Skin of body (tissue), 2 donors: ENCODE data around the gene BCR. TPM values are rescaled to one million over a fixed set of nuclear protein-coding genes. Genes with fewer than 3 reads are reported as not detected.
A peak's percentile ranks its signal among the peaks of the same experiment; 100 is the strongest.

ENCODE experiments used
- DNase-seq: peaks from one replicate; lab custom pipeline; 2025; lab: John Stamatoyannopoulos, UW
- total RNA-seq: library from RNA; depleted of rRNA; stranded (reverse); fragments of >200 nt; gene quantifications from one replicate; pipeline ENCODE4 v1.2.3, GENCODE V29; 2014

The BCR gene
- total RNA-seq, 1 donor from 2014 or later: 25.1 TPM

GRCh38 chr22:23243859-23244689 is 63.8 kb downstream of the BCR start:
- DNase-seq: no peak

DNA sequence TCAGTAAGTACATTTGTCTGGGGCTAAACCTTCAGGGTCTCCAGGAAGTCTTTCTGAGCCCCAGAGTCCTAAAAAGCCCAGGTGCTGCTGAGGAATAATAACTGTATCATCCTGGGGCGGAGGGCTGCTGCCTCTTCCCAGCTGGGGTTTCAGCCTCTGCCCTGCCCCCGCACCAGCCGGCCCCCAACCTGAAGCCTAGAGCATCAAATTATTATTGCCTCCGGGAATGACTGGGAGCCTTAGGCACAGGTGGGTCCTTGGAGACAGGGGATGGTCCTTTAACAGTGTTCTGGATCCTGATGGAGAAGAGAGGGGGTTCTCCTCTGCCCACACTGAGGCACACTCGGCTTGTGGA is 64.4 kb downstream of the BCR start:
- DNase-seq: no peak

DNA sequence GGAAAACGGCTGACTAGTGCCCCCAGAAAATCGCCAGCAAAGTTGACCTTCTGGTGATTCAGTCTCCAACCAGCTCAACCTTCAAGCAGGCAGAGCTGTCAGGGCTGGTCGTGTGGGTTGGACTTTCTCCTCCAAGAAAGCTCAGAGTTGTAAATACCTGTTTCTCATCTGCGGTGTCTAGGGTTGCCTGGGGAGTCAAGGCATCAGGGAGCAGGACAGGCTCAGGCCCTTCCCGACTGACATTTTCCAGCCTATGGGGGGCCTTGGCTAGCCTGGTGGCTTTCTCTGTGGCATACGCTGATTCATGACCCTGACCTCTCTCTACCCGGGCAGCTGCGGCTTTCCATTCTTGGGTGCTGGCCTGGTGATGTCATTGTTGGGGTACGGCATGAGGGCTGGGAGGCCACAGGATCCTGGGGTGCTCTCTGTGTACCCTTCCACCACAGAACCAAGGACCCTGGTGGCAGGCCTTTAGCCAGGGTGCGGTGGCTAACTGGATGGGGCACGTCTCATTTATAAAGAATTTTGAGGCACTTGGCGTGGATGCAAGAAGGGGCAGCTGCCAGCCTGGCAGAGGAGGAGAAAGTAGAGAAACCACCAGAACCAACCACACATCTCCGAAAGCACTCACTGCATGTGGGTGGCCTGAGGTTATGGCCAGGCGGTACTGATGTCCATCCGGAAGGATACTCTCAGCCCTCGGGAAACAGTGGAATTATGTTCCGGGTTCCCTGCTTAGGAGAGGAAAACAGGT is 64.9 kb downstream of the BCR start:
- DNase-seq: no peak

- DNase-seq: no peak
Observed at GRCh38 chr22:23245799-23246136, 65.5 kb downstream of the BCR start.

DNA sequence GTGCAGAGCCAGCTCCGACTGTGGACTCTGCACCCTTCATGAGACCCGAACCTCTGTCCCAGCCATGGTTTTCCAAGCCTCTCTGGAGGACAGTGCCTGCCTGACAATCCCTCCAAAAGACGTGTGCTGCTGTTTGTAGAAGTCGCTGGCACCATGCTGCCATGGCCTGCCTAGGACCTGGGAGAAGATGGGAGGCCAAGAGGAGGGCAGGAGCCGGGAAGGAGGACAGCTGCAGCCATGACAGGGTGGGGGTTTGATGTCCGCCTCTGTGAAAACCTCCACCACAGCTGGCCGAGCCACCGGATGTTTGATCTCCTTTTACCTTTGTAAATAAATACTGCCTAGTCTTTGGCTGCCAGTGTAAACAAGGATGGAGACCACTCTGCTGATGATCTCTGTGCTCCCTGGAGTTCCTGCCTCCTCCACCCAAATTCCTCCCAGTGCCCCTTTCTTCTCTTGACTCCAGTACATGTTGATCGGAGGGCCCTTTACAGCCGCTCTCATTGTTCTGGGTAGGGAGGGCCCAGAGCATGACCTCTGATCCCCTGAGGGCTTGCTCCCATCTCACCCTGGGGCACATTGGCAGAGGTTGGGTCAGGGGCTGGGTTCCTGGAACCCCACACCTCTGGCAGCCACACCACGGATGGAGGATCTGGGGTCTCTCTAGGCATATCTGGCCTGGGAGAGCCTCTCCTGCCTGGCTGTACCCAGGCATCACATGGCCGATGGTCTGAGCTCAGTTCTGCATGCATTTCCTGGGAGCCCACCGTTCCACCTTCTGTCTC is 66.9 kb downstream of the BCR start:
- no peak for DNase-seq

DNA sequence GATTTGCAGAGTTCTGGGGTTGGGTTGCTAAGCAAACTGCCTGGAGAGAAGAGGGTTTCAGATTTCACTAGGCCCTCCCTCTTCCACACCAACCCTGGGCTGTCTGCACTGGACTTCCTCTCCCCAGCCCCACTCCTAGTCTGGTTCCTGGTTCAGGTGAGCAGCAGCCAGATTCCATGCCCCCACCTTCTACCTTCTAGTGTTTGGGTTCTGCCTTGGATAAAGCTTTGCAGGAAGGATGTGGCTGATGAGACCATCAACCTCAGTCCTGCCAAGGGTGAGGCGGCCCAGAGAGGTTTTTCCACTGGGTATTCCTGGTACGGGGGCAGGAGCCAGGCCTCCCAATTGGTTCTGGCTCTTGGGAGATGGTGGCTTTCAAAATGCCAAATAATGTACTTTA is 68.3 kb downstream of the BCR start:
- DNase-seq: no peak

- DNase-seq: no peak
Observed at GRCh38 chr22:23250056-23250784, 69.9 kb downstream of the BCR start.

- DNase-seq: no peak
Observed at GRCh38 chr22:23250785-23251363, 70.6 kb downstream of the BCR start.

DNA sequence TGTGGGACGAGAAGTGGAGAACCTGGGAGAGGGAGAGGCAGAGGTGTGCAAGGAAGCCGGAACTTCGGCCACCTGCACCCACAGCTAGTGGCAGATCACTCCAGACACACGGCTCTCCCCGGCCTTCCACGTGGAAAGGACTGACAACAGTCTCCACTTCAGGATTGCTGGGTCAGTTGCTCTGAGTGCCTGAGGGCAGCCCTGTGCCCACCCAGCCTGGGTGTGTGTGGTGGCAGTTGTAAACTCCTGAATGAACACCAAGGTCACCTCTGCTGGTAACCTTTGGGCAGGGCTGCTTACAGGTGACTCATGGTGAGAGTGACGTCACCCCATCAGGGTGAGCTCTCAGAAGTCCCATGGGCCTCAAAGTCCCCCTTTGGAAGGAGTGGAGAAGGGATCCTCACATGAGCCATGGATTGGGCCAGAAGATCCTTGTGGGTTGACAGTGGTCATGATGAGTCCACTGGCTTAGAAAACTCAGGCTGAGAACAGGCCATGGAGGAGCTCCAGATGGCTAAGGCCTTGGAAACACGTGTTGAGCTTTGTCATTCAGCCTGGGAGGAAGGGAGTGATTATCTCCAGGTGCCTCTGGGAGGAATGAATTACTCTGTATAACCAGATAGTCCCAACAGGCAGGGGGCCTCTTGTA is 71.3 kb downstream of the BCR start:
- no peak for DNase-seq

DNA sequence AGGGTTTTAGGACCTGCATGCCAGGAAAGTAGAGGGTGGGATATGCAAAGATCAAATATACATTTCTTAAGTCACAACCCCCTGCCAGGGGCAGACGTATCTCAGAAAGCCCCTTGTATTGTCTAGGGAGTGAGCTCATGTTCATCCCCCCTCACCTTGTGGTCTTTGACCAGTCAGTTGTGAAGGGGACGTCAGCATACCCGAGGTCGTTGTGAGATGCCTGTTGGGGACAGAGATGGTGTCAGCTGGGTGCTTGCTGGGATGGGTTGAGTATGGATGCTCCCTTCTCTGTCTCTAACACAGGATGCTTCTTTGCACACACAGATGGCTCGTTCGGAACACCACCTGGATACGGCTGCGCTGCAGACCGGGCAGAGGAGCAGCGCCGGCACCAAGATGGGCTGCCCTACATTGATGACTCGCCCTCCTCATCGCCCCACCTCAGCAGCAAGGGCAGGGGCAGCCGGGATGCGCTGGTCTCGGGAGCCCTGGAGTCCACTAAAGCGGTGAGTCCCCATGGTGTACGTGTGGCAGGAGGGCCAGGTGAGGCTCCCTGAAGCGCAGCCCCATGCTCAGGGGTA is 73.3 kb downstream of the BCR start:
- DNase-seq: no peak

DNA sequence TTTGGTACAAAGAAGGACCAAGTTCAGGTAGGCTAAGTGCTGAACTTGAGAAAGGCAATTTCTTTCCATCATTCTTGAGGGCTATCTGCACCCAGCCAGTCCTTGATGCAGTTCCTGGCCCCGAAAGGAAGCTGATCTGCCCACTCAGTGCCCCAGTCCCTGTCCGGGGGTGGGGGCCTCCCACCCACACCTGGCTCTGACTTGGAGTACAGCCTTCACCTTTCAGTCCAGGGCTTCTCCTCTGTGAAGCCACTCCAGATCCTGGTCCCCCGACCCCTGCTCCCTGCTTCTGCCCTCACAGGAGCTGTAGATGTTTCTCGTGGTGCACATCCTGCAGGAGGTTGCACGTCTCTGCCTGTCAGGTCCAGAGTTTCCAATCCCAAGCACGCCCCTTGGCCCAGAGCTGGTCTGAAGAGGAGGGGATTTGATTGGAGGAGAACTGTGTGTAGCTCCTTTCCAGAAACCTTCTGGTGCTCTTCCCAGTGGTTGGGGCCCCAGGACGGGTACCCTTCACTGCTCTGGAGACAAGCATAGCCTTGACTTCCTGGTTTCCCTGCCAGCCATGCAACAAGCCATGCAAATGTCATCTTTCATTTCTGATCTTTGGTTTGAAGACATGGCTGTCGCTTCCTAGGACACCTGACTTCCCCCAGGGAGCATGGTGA is 75.3 kb downstream of the BCR start:
- no peak for DNase-seq

DNA sequence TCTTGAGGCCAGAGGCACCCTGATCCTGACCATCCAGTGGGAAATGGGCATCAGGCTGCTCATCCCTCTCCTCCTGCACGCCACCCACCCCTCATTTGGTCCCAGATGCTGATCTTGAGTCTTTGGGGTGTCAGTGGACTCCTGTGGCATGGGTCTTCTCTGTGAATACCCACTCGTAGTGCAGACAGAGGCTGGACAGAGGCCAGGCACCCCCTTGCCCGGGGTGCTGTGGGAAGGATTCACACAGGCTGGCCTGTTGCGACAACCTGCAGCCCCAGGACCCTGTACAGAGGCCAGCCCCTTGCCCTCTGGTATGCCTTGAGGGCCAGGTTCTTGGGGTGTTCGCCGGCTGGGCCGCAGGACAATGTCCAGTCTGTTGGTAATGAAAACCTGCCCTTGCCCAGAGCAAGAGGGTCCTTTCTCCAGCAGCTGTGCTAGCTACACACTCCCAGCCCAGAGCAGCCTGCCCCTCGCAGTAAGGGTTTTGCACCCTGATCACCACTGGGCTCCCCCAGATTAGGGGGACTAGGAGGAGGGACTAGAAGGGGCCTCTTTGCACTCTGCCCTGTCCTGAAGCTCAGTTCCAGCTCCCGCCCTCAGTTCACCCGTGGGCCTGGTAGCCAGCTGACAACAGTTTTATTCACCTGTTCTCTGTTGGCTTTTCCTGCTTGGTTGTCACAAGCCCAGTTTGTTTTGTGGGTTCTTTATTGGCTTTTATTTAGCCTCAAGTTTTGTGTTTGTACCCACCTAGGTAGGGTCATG is 76.0 kb downstream of the BCR start:
- no peak for DNase-seq

DNA sequence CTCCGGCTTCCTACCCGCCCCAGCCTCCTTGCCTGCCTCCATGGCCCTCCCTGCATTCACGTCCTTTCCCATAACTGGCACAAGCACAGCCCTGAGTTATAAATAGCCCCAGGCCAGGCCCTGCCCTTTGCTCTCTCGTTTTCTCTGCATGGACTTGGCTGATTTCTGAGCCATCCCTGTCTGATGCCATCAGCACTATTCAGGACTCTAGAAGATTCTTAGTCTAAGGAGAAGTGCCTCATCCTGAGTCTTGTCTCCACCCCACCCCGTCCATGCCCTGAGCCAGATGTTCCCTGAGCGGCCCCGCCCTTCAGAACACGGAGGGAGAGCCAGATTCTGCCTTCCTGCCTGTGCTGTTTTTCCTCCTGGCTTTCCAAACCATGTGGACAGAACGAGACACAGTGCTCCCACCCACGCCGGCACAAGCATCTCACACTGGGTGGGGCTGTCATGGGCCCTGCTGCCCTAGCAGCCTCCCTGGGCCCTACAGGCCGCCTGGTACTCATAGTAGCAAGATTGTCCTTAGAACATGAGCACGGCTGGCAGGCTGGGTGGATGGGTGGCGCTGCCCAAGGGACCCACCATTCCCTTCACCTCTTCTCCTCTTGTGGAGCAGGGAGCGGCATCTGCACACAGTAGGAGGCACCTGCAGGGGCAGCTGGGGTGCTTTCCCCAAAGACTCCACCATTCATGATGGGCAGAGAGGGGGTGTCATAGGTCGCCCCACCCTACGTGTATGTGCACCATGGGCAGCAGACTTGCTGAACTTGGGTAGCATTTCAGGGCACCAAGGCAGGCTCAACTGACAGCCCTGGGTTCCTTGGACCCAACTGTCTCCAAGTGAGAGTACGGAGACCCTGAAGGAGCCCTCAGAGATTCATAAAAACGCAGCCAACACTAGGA is 76.9 kb downstream of the BCR start:
- DNase-seq: peak; percentile 47

- no peak for DNase-seq
Observed at GRCh38 chr22:23257889-23258825, 77.8 kb downstream of the BCR start.

- no peak for DNase-seq
Observed at GRCh38 chr22:23258826-23259170, 78.5 kb downstream of the BCR start.

DNA sequence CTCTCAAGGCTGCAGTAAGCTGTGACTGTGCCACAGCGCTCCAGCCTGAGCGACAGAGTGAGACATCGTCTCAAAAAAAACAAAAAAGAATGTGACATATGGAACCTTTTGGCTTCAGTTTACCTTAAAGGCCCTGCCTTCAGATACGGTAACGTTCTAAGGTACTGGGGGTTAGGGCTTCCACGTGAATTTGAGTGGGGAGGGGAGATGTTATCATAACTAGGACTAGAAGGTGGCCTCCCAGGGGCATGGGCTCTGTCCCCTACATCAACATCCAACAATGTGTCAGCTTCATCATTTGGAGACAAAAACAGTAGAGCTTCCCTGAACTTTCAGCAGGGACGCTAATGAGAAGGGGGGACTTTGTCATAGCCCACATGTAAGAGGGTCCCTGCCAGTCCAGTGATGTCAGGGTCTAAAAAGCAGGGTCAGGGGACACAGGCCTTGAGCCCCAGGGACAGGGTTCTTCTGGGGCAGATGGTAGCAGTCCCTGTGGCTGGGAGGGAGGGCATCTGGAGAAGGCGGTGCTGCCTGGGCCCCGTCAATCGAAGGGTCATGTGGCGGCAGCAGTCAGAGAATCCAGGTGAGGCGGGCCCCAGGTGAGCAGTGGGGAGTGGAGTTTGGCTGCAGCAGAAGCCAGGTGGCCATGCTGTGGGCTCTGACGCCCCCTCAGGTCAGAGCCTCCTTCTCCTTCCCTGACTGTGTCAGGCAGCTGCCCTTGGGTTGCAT is 79.8 kb downstream of the BCR start:
- DNase-seq: no peak
